K562 (cell line): ENCODE data around the gene RAB3IP. TPM values are rescaled to one million over a fixed set of nuclear protein-coding genes. Genes with fewer than 3 reads are reported as not detected.

Source experiments
- ATAC-seq: fragments of 200-7000 bp; cut with Tn5 transposase; 3 replicates; pipeline ENCODE4 v1.9.1; 2020; ENCODE audit warnings: moderate library complexity
- BruUV-seq: library from RNA; stranded (reverse); fragments of 400-500 nt; replicated peaks from 2 replicates; lab custom pipeline; 2021; lab: Mats Ljungman, UMichigan
- CTCF ChIA-PET: fragments of 300-600 bp; formaldehyde crosslinking; extraction: SDS; loops from one replicate; lab custom pipeline; 2021; ENCODE audit warnings: low intra/inter-chr PET ratio; lab: Yijun Ruan, JAX
- POLR2A ChIA-PET: fragments of 300-600, 350-650 bp; sonication (Branson Sonifier 250); formaldehyde crosslinking; extraction: SDS; loops from one replicate; lab custom pipeline; 2021; ENCODE audit warnings: antibody characterized with exemption, inconsistent platforms; lab: Yijun Ruan, JAX
- DNase-seq, 4 experiments: peaks; one replicate each; pipeline versions ENCODE4 v3.0.0 to v3.0.0-alpha.2; 2011 to 2018; ENCODE audit warnings: low spot score in 3 of 4, mixed read lengths in 3 of 4; ENCODE audit errors: extremely low read depth in 1 of 4
- FAIRE-seq: peaks from 2 replicates; lab custom pipeline; 2011; peaks lifted over from hg19 to GRCh38; lab: Jason Lieb, UNC
- H2AFZ ChIP-seq: 2 replicates; pipeline ENCODE4 v1.6.0; 2011; ENCODE audit warnings: low read depth, low read length, control low read depth, inconsistent platforms
- H3K27ac ChIP-seq: fragments of 200-600 bp; 3 replicates; pipeline ENCODE4 v1.8.0; 2011; ENCODE audit warnings: low read depth, mild to moderate bottlenecking, control low read depth, inconsistent platforms, low read length, moderate library complexity, mixed read lengths; ENCODE audit errors: extremely low read depth
- H3K27me3 ChIP-seq, 2 experiments: fragments of 300-600 bp in 1 of 2; 2 replicates in 1 of 2; 3 replicates in 1 of 2; pipeline versions ENCODE4 v1.6.0 to v1.8.0; 2011; ENCODE audit warnings: inconsistent platforms in 2 of 2, low read length in 2 of 2, mild to moderate bottlenecking in 1 of 2, mixed read lengths in 1 of 2, moderate library complexity in 1 of 2; ENCODE audit not compliant: control insufficient read depth in 2 of 2, insufficient read depth in 2 of 2
- H3K36me3 ChIP-seq: fragments of 300-600 bp; 3 replicates; pipeline ENCODE4 v1.8.0; 2011; ENCODE audit warnings: mild to moderate bottlenecking, low read length, inconsistent platforms; ENCODE audit not compliant: control insufficient read depth, insufficient read depth
- H3K4me1 ChIP-seq, 2 experiments: fragments of 200-600 bp in 1 of 2; replicated peaks in 1 of 2; 2 replicates in 1 of 2; 3 replicates in 1 of 2; pipeline versions ENCODE4 v1.5.1 to v1.8.0; 2011; ENCODE audit warnings: inconsistent platforms in 2 of 2, low read length in 2 of 2, mild to moderate bottlenecking in 1 of 2, mixed read lengths in 1 of 2, moderate library complexity in 1 of 2; ENCODE audit not compliant: control insufficient read depth in 2 of 2, insufficient read depth in 2 of 2
- H3K4me2 ChIP-seq: 2 replicates; pipeline ENCODE4 v1.6.1; 2011; ENCODE audit warnings: low read length, control low read depth, inconsistent platforms, mixed read lengths; ENCODE audit not compliant: insufficient read depth
- H3K4me3 ChIP-seq: fragments of 200-600 bp; sonication (generic), shearing (Covaris generic); 2 replicates; pipeline ENCODE4 v1.5.1; 2016; ENCODE audit warnings: control low read depth, inconsistent platforms
- H3K79me2 ChIP-seq: fragments of 200-600 bp; 3 replicates; pipeline ENCODE4 v1.8.0; 2011; ENCODE audit warnings: low read length, inconsistent platforms; ENCODE audit not compliant: control insufficient read depth, insufficient read depth
- H3K9ac ChIP-seq, 2 experiments: 2 replicates each; pipeline versions ENCODE4 v1.6.0 to v1.6.1; 2011; ENCODE audit warnings: low read depth in 2 of 2, low read length in 2 of 2, control low read depth in 1 of 2, inconsistent platforms in 1 of 2, mild to moderate bottlenecking in 1 of 2, mixed read lengths in 1 of 2; ENCODE audit not compliant: insufficient read depth in 1 of 2
- H3K9me1 ChIP-seq: one replicate; pipeline ENCODE4 v1.6.0; 2011; ENCODE audit warnings: inconsistent platforms, mild to moderate bottlenecking, low read length, moderate library complexity; ENCODE audit not compliant: control insufficient read depth, insufficient read depth
- H3K9me3 ChIP-seq: replicated peaks from 2 replicates; pipeline ENCODE4 v1.5.1; 2011; ENCODE audit warnings: low read depth, low read length, inconsistent platforms; ENCODE audit not compliant: control insufficient read depth, insufficient read depth
- H4K20me1 ChIP-seq: replicated peaks from 2 replicates; pipeline ENCODE4 v1.6.1; 2011; ENCODE audit warnings: low read length, inconsistent platforms, mixed read lengths; ENCODE audit not compliant: control insufficient read depth, insufficient read depth
- CAMTA2 ChIP-seq: fragments of 250-450 bp; sonication (Bioruptor Pico); conservative IDR thresholded peaks from 2 replicates; pipeline ENCODE4 v1.5.1; 2022
- FOXA3 ChIP-seq, 2 experiments: fragments of 450-650 bp in 1 of 2; sonication (generic) in 1 of 2; formaldehyde crosslinking; IDR thresholded peaks in 1 of 2; conservative IDR thresholded peaks in 1 of 2; 2 replicates each; pipeline versions ENCODE4 v1.4.0 to v1.8.0; 2020 to 2022; ENCODE audit warnings: mild to moderate bottlenecking in 2 of 2, missing genetic modification reagents in 1 of 2
- JUND ChIP-seq, 2 experiments: IDR thresholded peaks; 2 replicates in 1 of 2; 3 replicates in 1 of 2; pipeline ENCODE4 v1.6.1; 2011; ENCODE audit warnings: borderline replicate concordance in 2 of 2, low read depth in 2 of 2, low read length in 2 of 2, improper control_type of control experiment in 1 of 2, missing biosample characterization in 1 of 2, missing genetic modification characterization in 1 of 2, missing genetic modification reagents in 1 of 2
- KDM1A ChIP-seq, 2 experiments: fragments of 450-650 bp; IDR thresholded peaks; 2 replicates each; pipeline ENCODE4 v1.6.1; 2016; ENCODE audit warnings: mild to moderate bottlenecking in 2 of 2
- MECOM ChIP-seq: fragments of 250-450 bp; sonication (Bioruptor Pico); IDR thresholded peaks from 2 replicates; pipeline ENCODE4 v1.8.0; 2022; ENCODE audit warnings: inconsistent platforms
- TCF7 ChIP-seq: sonication (generic); IDR thresholded peaks from 2 replicates; pipeline ENCODE4 v1.6.1; 2016; ENCODE audit warnings: antibody characterized with exemption, borderline replicate concordance
- ZBED1 ChIP-seq: IDR thresholded peaks from 2 replicates; pipeline ENCODE4 v1.6.1; 2014
- whole genome bisulfite sequencing: fragments of 100-300 bp; shearing (Covaris generic); methylation state at CpG from one replicate; pipeline ENCODE4 v1.1.6; 2016; ENCODE audit warnings: low coverage, mixed read lengths; ENCODE audit not compliant: insufficient coverage; ENCODE audit errors: missing lambda C conversion rate; 5-methylcytosine and 5-hydroxymethylcytosine counted together
- in situ Hi-C: fragments of 300-500 bp; cut with MboI; formaldehyde crosslinking; loops from 4 replicates; pipeline ENCODE4 v1.15.0; 2018; ENCODE audit warnings: inconsistent platforms, mixed read lengths
- intact Hi-C: fragments of 100-400 bp; cut with micrococcal nuclease; formaldehyde crosslinking; loops from 2 replicates; pipeline ENCODE4 v1.14.2; 2022
- polyA plus RNA-seq, 8 experiments: library from polyadenylated mRNA; depleted of rRNA in 4 of 8; stranded (reverse) in 5 of 8; unstranded in 3 of 8; fragments of >200 nt; fragmentation: Nextera tagmentation in 2 of 8; fragmentation: Illumina TruSeq in 1 of 8; extraction: Ambion mirVana in 2 of 8; extraction: Trizol in 1 of 8; gene quantifications; 2 replicates each; pipeline versions ENCODE4 v1.2.1 to v1.2.3, GENCODE V29; 2011 to 2014; ENCODE audit warnings: inconsistent platforms in 1 of 8, missing spikeins in 1 of 8
- total RNA-seq, 7 experiments: library from RNA; depleted of rRNA in 6 of 7; stranded (reverse); fragments of >200 nt in 6 of 7; fragmentation: Illumina TruSeq in 2 of 7; extraction: Trizol in 2 of 7; gene quantifications; 2 replicates each; pipeline versions ENCODE4 v1.2.1 to v1.2.3, GENCODE V29; 2011 to 2021; ENCODE audit warnings: low replicate concordance in 1 of 7
- TF ChIP-seq, protein P1 (sequence below), 2 experiments: fragments of 450-650 bp in 1 of 2; sonication (generic) in 1 of 2; formaldehyde crosslinking in 1 of 2; IDR thresholded peaks in 1 of 2; conservative IDR thresholded peaks in 1 of 2; 2 replicates each; pipeline versions ENCODE4 v1.6.1 to v1.8.1; 2016 to 2023; ENCODE audit warnings: mild to moderate bottlenecking in 2 of 2, moderate library complexity in 2 of 2, inconsistent platforms in 1 of 2, missing genetic modification reagents in 1 of 2

The RAB3IP gene
- total and polyA plus RNA-seq, 9 of the 15 experiments (the other 6 are each of a cell fraction or from before 2014, with no cell fraction given): 5.6 to 25.5 (median 11.3) TPM

GRCh38 chr12:69821032-69821455 lies 82.4 kb downstream of the RAB3IP start:
- in situ Hi-C loops (no loop called here), intact Hi-C loops (no loop called here)
- Histone ChIP-seq H3K9me1 (no peaks in the 10 kb centered on the region), H4K20me1 (no peaks in the 10 kb centered on the region), H3K9ac (no peak overlapping the region), H3K4me2 (no peak overlapping the region), H3K27ac (no peak overlapping the region), H3K79me2 (no peaks in the 10 kb centered on the region), H3K4me1 (no peaks in the 10 kb centered on the region), H2AFZ (no peak overlapping the region), H3K9me3 (no peaks in the 10 kb centered on the region), H3K4me3 (no peak overlapping the region), H3K27me3 (no peaks in the 10 kb centered on the region; a peak in 1 of 5 replicates), H3K36me3 (no peaks in the 10 kb centered on the region)
- CTCF ChIA-PET: no interaction called here
- no TSS peak for BruUV-seq
- WGBS: 7% methylated on average over 6 of the region's 6 CpGs
- TF ChIP-seq KDM1A (IDR thresholded peaks at IDR 0.05) (peak in 1 of 2 experiments; percentile 65; a peak in 1 of 4 replicates), TCF7 (no peak), FOXA3 (CRISPR knock-in tag; conservative IDR thresholded peaks at IDR 0.05 in 1 of 2, IDR thresholded peaks at IDR 0.05 in 1 of 2) (0 out of 4 replicates have a peak, but pooled peaks of 1 of the 2 experiments have one; percentile 8)
- DNase-seq (no peak), FAIRE-seq (peak; percentile 63), ATAC-seq (no peak)
- POLR2A ChIA-PET: interaction anchor here (0.6 kb wide), 1 partner anchor 268 kb away, joined by 4 read pairs; no protein-coding TSS in a partner anchor

DNA sequence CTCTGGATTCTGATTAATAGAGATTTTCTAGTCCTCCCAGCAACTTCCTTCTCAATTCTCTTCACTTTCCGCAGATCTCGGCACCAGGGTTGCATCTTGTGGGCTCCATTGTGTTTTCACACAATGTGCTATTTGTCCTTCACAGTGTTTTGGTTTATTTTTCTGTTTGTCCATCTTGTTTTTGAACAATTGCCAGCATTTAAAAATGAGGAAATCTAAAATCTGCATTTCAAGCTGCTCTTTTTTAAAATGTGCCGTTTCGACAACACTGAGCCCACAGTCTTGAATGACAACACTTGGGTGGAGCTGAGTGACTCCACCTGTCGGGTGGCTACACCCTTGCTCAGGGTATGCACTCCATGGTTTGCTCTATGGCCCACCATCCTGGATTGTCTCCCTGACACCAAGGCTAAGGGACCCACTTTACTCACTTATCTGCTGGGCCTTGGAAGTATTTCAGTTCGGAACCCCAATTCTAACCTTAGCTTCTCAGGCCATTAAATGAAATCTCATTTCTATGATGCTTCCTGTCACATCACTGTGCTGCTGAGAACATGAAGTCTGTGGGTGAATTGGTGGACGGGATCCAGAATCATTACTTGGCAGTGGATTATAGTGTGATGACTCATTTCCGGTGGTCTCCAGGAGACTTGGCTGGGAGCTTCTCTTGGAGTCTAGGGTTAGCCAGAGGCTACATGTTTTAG lies 82.9 kb downstream of the RAB3IP start:
- H3K36me3 ChIP-seq: no peaks in the 10 kb centered on the region
- no TSS peak for BruUV-seq
- H2AFZ ChIP-seq: no peak overlapping the region
- H3K9ac ChIP-seq: no peak overlapping the region
- ATAC-seq: no peak
- no peak overlapping the region for H3K27ac ChIP-seq
- in situ Hi-C loops: no loop called here
- no peaks in the 10 kb centered on the region for H3K79me2 ChIP-seq
- no peaks in the 10 kb centered on the region for H3K9me3 ChIP-seq
- FAIRE-seq: no peak
- POLR2A ChIA-PET: interaction anchor here (0.6 to 0.9 kb wide), 3 partner anchors 30 to 1053 kb away, joined by 3 read pairs; partner anchors contain the start of gene CCT2
- 4% methylated on average over 8 of the region's 8 CpGs for WGBS
- H3K4me2 ChIP-seq: no peak overlapping the region
- intact Hi-C loops: no loop called here
- TF ChIP-seq, protein P1, sequence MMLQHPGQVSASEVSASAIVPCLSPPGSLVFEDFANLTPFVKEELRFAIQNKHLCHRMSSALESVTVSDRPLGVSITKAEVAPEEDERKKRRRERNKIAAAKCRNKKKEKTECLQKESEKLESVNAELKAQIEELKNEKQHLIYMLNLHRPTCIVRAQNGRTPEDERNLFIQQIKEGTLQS (IDR thresholded peaks at IDR 0.05): peak; percentile 34; the same call in 1 of the 2 replicates
- TF ChIP-seq, protein P1 (CRISPR knock-in tag; conservative IDR thresholded peaks at IDR 0.05): no peak
- TF ChIP-seq CAMTA2 (CRISPR knock-in tag) (no peak), MECOM (no peak), ZBED1 (no peak), JUND (IDR thresholded peaks at IDR 0.05; ENCODE audit: borderline replicate concordance, low read depth, low read length) (peak; percentile 48; the same call in 1 of the 2 replicates), JUND (tag; IDR thresholded peaks at IDR 0.05; ENCODE audit: borderline replicate concordance, low read depth, low read length) (peak; percentile 38; the same call in 1 of the 3 replicates)
- CTCF ChIA-PET: no interaction called here
- peak in 2 of 4 experiments; percentile 12 to 25 for DNase-seq
- no peaks in the 10 kb centered on the region for H3K9me1 ChIP-seq
- no peaks in the 10 kb centered on the region for H3K4me1 ChIP-seq
- H4K20me1 ChIP-seq: no peaks in the 10 kb centered on the region
- no peak overlapping the region for H3K4me3 ChIP-seq
- H3K27me3 ChIP-seq: no peaks in the 10 kb centered on the region; a peak in 1 of 5 replicates
